IPS-20b (cell line): ENCODE data around the gene MYPOP.

ENCODE experiments used
- H3K27ac ChIP-seq: one replicate; pipeline ENCODE4 v1.5.1; 2013; ENCODE audit warnings: low read length
- H3K27me3 ChIP-seq: 2 replicates; pipeline ENCODE4 v1.6.1; 2013; ENCODE audit warnings: mild to moderate bottlenecking, low read length, inconsistent platforms; ENCODE audit not compliant: insufficient read depth
- H3K36me3 ChIP-seq: 2 replicates; pipeline ENCODE4 v1.6.1; 2013; ENCODE audit warnings: low read depth, mild to moderate bottlenecking, inconsistent platforms, low read length, moderate library complexity; ENCODE audit not compliant: insufficient read depth
- H3K4me1 ChIP-seq: 2 replicates; pipeline ENCODE4 v1.6.1; 2013; ENCODE audit warnings: mild to moderate bottlenecking, control low read depth, inconsistent platforms, low read length, moderate library complexity; ENCODE audit not compliant: insufficient read depth
- H3K4me3 ChIP-seq: 2 replicates; pipeline ENCODE4 v1.5.1; 2013; ENCODE audit warnings: mild to moderate bottlenecking, low read length, inconsistent platforms
- H3K9ac ChIP-seq: 2 replicates; pipeline ENCODE4 v1.6.1; 2013; ENCODE audit warnings: low read depth, mild to moderate bottlenecking, inconsistent platforms, low read length, moderate library complexity
- H3K9me3 ChIP-seq: 2 replicates; pipeline ENCODE4 v1.6.1; 2013; ENCODE audit warnings: mild to moderate bottlenecking, low read depth, low read length, inconsistent platforms; ENCODE audit not compliant: insufficient read depth

MYPOP gene

GRCh38 chr19:45866400-45867176 lies 35.8 kb downstream of the MYPOP start:
- Histone ChIP-seq H3K27ac (no peak overlapping the region), H3K36me3 (no peaks in the 10 kb centered on the region), H3K9me3 (no peaks in the 10 kb centered on the region), H3K9ac (no peak overlapping the region), H3K4me1 (peaks cover 9% of the 10 kb centered on the region), H3K4me3 (no peak overlapping the region), H3K27me3 (peaks cover 22% of the 10 kb centered on the region)

- H3K27ac ChIP-seq, result no peak overlapping the region
- H3K36me3 ChIP-seq, result peaks cover 8% of the 10 kb centered on the region
- peak overlapping the region; percentile 83; the same call in 1 of the 2 replicates for H3K9ac ChIP-seq
- H3K4me1 ChIP-seq, result peaks cover 9% of the 10 kb centered on the region
- no peaks in the 10 kb centered on the region for H3K9me3 ChIP-seq
- H3K4me3 ChIP-seq, result peak overlapping the region; percentile 86
- H3K27me3 ChIP-seq, result peaks cover 22% of the 10 kb centered on the region
Observed at GRCh38 chr19:45865269-45865948, 37.0 kb downstream of the MYPOP start.

DNA sequence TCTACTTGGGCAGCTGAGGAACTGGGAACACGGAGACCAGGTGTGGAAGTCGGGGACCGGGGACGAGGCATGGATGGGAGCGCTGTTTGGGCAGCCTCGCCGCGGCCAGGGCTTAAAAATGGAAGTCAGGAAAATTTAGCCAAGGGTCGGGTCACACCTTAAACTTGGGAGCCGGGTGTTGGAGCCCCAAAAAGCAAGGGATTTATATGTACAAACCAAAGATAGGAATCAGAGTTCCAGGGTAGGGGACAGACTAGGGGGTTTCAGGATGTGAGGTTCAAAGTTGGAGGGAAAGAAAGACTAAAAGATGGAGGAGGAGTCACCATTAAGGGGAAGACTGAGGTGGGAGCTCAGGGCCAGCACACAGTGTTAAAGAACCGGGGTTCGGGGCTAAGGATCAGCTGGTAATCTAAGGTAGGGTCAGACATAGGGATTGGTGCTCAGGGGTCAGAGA lies 37.8 kb downstream of the MYPOP start:
- peaks cover 22% of the 10 kb centered on the region for H3K27me3 ChIP-seq
- H3K36me3 ChIP-seq, result peaks cover 15% of the 10 kb centered on the region
- peak overlapping the region; percentile 86 for H3K4me3 ChIP-seq
- peak overlapping the region; percentile 83; the same call in 1 of the 2 replicates for H3K9ac ChIP-seq
- no peak overlapping the region for H3K27ac ChIP-seq
- H3K9me3 ChIP-seq, result no peaks in the 10 kb centered on the region
- peaks cover 9% of the 10 kb centered on the region for H3K4me1 ChIP-seq

GRCh38 chr19:45863840-45864628 lies 38.4 kb downstream of the MYPOP start, which contains the start of gene FOXA3:
TSS of gene FOXA3 (plus strand) at chr19:45864326. CDS start at chr19:45864457, 131 bp downstream.
- peak within 1 kb of the TSS; percentile 83; the same call in 1 of the 2 replicates for H3K9ac ChIP-seq
- H3K27me3 ChIP-seq, result peaks cover 22% of the 10 kb centered on the region
- H3K4me3 ChIP-seq, result peak within 1 kb of the TSS; percentile 86
- no peak within 1 kb of the TSS for H3K27ac ChIP-seq
- no peaks in the 10 kb centered on the region for H3K9me3 ChIP-seq
- H3K4me1 ChIP-seq, result peaks cover 9% of the 10 kb centered on the region
- peaks cover 21% of the 10 kb centered on the region for H3K36me3 ChIP-seq

DNA sequence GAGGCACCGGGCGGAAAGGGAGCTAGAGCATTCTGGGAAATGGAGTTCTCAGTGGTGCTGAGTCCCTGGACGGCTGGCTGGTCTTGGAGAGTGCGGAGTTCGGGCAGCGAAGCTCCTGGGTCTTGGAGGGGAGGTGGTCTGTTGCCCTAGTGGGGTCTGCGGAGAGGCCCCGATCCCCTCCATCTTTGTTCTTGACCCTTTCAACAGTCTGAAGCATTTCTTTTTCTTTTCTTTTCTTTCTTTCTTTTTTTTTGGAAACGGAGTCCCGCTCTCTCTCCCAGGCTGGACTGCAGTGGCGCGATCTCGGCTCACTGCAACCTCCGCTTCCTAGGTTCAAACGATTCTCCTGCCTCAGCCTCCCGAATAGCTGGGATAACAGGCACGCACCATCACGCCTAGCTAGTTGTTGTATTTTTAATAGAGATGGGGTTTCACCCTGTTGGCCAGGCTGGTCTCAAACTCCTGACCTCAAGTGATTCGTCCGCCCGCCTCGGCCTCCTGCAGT lies 39.0 kb downstream of the MYPOP start:
- Histone ChIP-seq H3K36me3 (peaks cover 27% of the 10 kb centered on the region), H3K27ac (no peak overlapping the region), H3K9me3 (no peaks in the 10 kb centered on the region), H3K4me3 (peak overlapping the region; percentile 86), H3K27me3 (peaks cover 22% of the 10 kb centered on the region), H3K9ac (peak overlapping the region; percentile 71; the same call in 1 of the 2 replicates), H3K4me1 (peaks cover 9% of the 10 kb centered on the region)

GRCh38 chr19:45862564-45863334 lies 39.7 kb downstream of the MYPOP start, which contains the start of gene SYMPK:
TSS of gene SYMPK (minus strand) at chr19:45863147. CDS start at chr19:45854495, 8,652 bp downstream.
- Histone ChIP-seq H3K4me3 (peak within 1 kb of the TSS; percentile 86), H3K27me3 (peaks cover 22% of the 10 kb centered on the region), H3K27ac (peak within 1 kb of the TSS; percentile 60)

GRCh38 chr19:45862271-45862563 lies 40.2 kb downstream of the MYPOP start:
- Histone ChIP-seq H3K36me3 (peaks cover 34% of the 10 kb centered on the region), H3K27ac (peak overlapping the region; percentile 60), H3K9me3 (no peaks in the 10 kb centered on the region)

More at GRCh38 chr19:45862564-45863334, 39.7 kb downstream of the MYPOP start, which contains the start of gene SYMPK:
- peaks cover 34% of the 10 kb centered on the region for H3K36me3 ChIP-seq
- peak within 1 kb of the TSS; percentile 88 for H3K9ac ChIP-seq
- no peaks in the 10 kb centered on the region for H3K9me3 ChIP-seq
- H3K4me1 ChIP-seq, result peaks cover 9% of the 10 kb centered on the region

GRCh38 chr19:45860359-45861259 lies 41.8 kb downstream of the MYPOP start:
- Histone ChIP-seq H3K27me3 (peaks cover 22% of the 10 kb centered on the region), H3K9me3 (no peaks in the 10 kb centered on the region), H3K36me3 (peaks cover 34% of the 10 kb centered on the region), H3K4me3 (no peak overlapping the region), H3K27ac (no peak overlapping the region), H3K9ac (no peak overlapping the region), H3K4me1 (peaks cover 5% of the 10 kb centered on the region; the same call in 1 of the 2 replicates)

More at GRCh38 chr19:45862271-45862563, 40.2 kb downstream of the MYPOP start:
- peak overlapping the region; percentile 83 for H3K4me3 ChIP-seq
- peaks cover 9% of the 10 kb centered on the region for H3K4me1 ChIP-seq
- H3K9ac ChIP-seq, result peak overlapping the region; percentile 88
- H3K27me3 ChIP-seq, result peaks cover 22% of the 10 kb centered on the region

GRCh38 chr19:45854167-45854778 lies 48.1 kb downstream of the MYPOP start:
- H3K27ac ChIP-seq, result no peak overlapping the region
- H3K9me3 ChIP-seq, result no peaks in the 10 kb centered on the region
- H3K4me3 ChIP-seq, result no peak overlapping the region
- H3K27me3 ChIP-seq, result no peaks in the 10 kb centered on the region
- H3K9ac ChIP-seq, result no peak overlapping the region
- H3K4me1 ChIP-seq, result no peaks in the 10 kb centered on the region
- peaks cover 73% of the 10 kb centered on the region for H3K36me3 ChIP-seq

DNA sequence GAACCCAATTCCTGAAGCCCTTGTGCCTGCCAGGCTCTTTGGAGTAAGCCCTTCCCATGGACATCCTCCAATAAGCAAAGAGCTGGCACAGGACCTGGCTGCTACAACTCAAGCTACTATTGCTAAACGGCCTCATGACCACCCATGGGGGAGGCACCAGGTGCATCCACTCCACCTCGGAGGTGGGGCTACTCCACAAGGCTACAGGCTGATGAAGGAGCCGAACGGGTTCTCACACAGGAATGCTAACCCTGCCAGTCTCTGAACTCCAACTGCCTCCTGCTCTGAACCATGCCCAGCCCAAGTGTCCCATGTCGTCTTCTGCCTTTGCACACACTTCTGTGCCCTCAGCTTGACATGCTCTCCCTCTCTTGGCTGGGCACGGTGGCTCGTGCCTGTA lies 49.4 kb downstream of the MYPOP start:
- Histone ChIP-seq H3K36me3 (peaks cover 73% of the 10 kb centered on the region), H3K4me3 (no peak overlapping the region), H3K4me1 (no peaks in the 10 kb centered on the region), H3K27ac (no peak overlapping the region), H3K9me3 (no peaks in the 10 kb centered on the region), H3K27me3 (no peaks in the 10 kb centered on the region), H3K9ac (no peak overlapping the region)
